Neural progenitor cell (in vitro differentiated cells): ENCODE results near the gene LSM14B. TPM values are rescaled to one million over a fixed set of nuclear protein-coding genes. Genes with fewer than 3 reads are reported as not detected.

Experiments used
- DNase-seq: peaks from one replicate; pipeline ENCODE4 v3.0.0-alpha.2; 2016; ENCODE audit warnings: low spot score
- H2AFZ ChIP-seq: fragments of 200-600 bp; sonication (generic); replicated peaks from 2 replicates; pipeline ENCODE4 v1.6.1; 2016; ENCODE audit warnings: antibody characterized with exemption
- H3F3A ChIP-seq: fragments of 200-600 bp; sonication (generic); 2 replicates; pipeline ENCODE4 v1.6.1; 2016; ENCODE audit warnings: antibody characterized with exemption, low read depth
- H3K27ac ChIP-seq: fragments of 200-600 bp; sonication (generic); 2 replicates; pipeline ENCODE4 v1.5.1; 2016; ENCODE audit warnings: mild to moderate bottlenecking
- H3K27me3 ChIP-seq: fragments of 200-600 bp; sonication (generic); 2 replicates; pipeline ENCODE4 v1.6.1; 2016; ENCODE audit warnings: mild to moderate bottlenecking, moderate library complexity
- H3K36me3 ChIP-seq: fragments of 200-600 bp; sonication (generic); 2 replicates; pipeline ENCODE4 v1.5.1; 2016
- H3K4me1 ChIP-seq: fragments of 200-600 bp; sonication (generic); 2 replicates; pipeline ENCODE4 v1.6.1; 2016; ENCODE audit warnings: mixed run types
- H3K4me2 ChIP-seq: fragments of 200-600 bp; sonication (generic); 2 replicates; pipeline ENCODE4 v1.6.1; 2016
- H3K4me3 ChIP-seq: fragments of 200-600 bp; sonication (generic); 2 replicates; pipeline ENCODE4 v1.5.1; 2016
- H3K79me2 ChIP-seq: fragments of 200-600 bp; sonication (generic); 2 replicates; pipeline ENCODE4 v1.6.1; 2016; ENCODE audit warnings: low read depth
- H3K9ac ChIP-seq: fragments of 200-600 bp; sonication (generic); 2 replicates; pipeline ENCODE4 v1.6.1; 2016
- H3K9me3 ChIP-seq: fragments of 200-600 bp; sonication (generic); 2 replicates; pipeline ENCODE4 v1.5.1; 2016; ENCODE audit warnings: low read depth
- H4K20me1 ChIP-seq: fragments of 200-600 bp; sonication (generic); 2 replicates; pipeline ENCODE4 v1.6.1; 2016; ENCODE audit warnings: low read depth
- H3K27ac Mint-ChIP-seq: 3 replicates; pipeline ENCODE4 v1.8.0; 2021; ENCODE audit warnings: mixed read lengths
- H3K27me3 Mint-ChIP-seq: 2 replicates; pipeline ENCODE4 v1.8.0; 2022; ENCODE audit warnings: low read depth, mild to moderate bottlenecking, inconsistent platforms, moderate library complexity, mixed read lengths; ENCODE audit not compliant: insufficient read depth
- H3K36me3 Mint-ChIP-seq: 3 replicates; pipeline ENCODE4 v1.8.0; 2021; ENCODE audit warnings: mixed read lengths
- H3K4me1 Mint-ChIP-seq: 3 replicates; pipeline ENCODE4 v1.8.0; 2021; ENCODE audit warnings: mixed read lengths
- H3K4me3 Mint-ChIP-seq: 3 replicates; pipeline ENCODE4 v1.8.0; 2021; ENCODE audit warnings: mild to moderate bottlenecking, moderate library complexity, mixed read lengths
- H3K9me3 Mint-ChIP-seq: 3 replicates; pipeline ENCODE4 v1.8.0; 2020; ENCODE audit warnings: mixed read lengths
- CTCF ChIP-seq: fragments of 200-600 bp; sonication (generic); IDR thresholded peaks from 2 replicates; pipeline ENCODE4 v1.5.1; 2017; ENCODE audit warnings: antibody characterized with exemption, mild to moderate bottlenecking
- EZH2 ChIP-seq: fragments of 200-600 bp; sonication (generic); IDR thresholded peaks from 2 replicates; pipeline ENCODE4 v1.6.1; 2017; ENCODE audit warnings: antibody characterized with exemption, mild to moderate bottlenecking, moderate library complexity
- EZH2phosphoT487 ChIP-seq: fragments of 200-600 bp; sonication (generic); IDR thresholded peaks from 2 replicates; pipeline ENCODE4 v1.6.1; 2017; ENCODE audit warnings: antibody characterized with exemption
- total RNA-seq: library from RNA; depleted of rRNA; stranded (reverse); fragments of >200 nt; gene quantifications from 2 replicates; pipeline ENCODE4 v1.2.3, GENCODE V29; 2015; ENCODE audit warnings: low replicate concordance

Gene LSM14B
- total RNA-seq, 1 donor from 2014 or later, result 52.6 TPM

- Histone ChIP-seq H3K9ac (no peak overlapping the region), H3K27ac (no peak overlapping the region), H3K27me3 (no peaks in the 10 kb centered on the region), H4K20me1 (no peaks in the 10 kb centered on the region), H3K4me1 (no peaks in the 10 kb centered on the region), H3K9me3 (no peaks in the 10 kb centered on the region), H3K4me2 (no peak overlapping the region), H2AFZ (no peak overlapping the region), H3F3A (no peaks in the 10 kb centered on the region), H3K36me3 (no peaks in the 10 kb centered on the region), H3K79me2 (no peaks in the 10 kb centered on the region), H3K4me3 (no peak overlapping the region)
- peaks cover 2% of the 10 kb centered on the region for H3K36me3 Mint-ChIP-seq
- peaks cover 45% of the 10 kb centered on the region for H3K9me3 Mint-ChIP-seq
- no peak overlapping the region for H3K27ac Mint-ChIP-seq
- peaks cover 9% of the 10 kb centered on the region for H3K27me3 Mint-ChIP-seq
- no peaks in the 10 kb centered on the region for H3K4me1 Mint-ChIP-seq
- no peak for DNase-seq
- no peak for TF ChIP-seq EZH2
- H3K4me3 Mint-ChIP-seq, result no peak overlapping the region
These were observed 17.4 kb upstream of the LSM14B start for GRCh38 chr20:62104791-62105345.

- DNase-seq, result no peak
- H3K27me3 Mint-ChIP-seq, result peaks cover 9% of the 10 kb centered on the region
- H3K36me3 Mint-ChIP-seq, result peaks cover 6% of the 10 kb centered on the region
- Histone ChIP-seq H3K9ac (no peak overlapping the region), H3K4me3 (no peak overlapping the region), H3K27ac (no peak overlapping the region), H3F3A (no peaks in the 10 kb centered on the region), H3K4me1 (no peaks in the 10 kb centered on the region), H3K79me2 (no peaks in the 10 kb centered on the region), H4K20me1 (no peaks in the 10 kb centered on the region), H3K27me3 (no peaks in the 10 kb centered on the region), H3K9me3 (no peaks in the 10 kb centered on the region), H2AFZ (no peak overlapping the region), H3K4me2 (no peak overlapping the region), H3K36me3 (no peaks in the 10 kb centered on the region)
- H3K4me1 Mint-ChIP-seq, result no peaks in the 10 kb centered on the region
- TF ChIP-seq EZH2 (no peak), EZH2phosphoT487 (no peak), CTCF (no peak)
- H3K9me3 Mint-ChIP-seq, result peaks cover 50% of the 10 kb centered on the region
- peak overlapping the region; percentile 30 for H3K4me3 Mint-ChIP-seq
- no peak overlapping the region for H3K27ac Mint-ChIP-seq
These were observed 16.7 kb upstream of the LSM14B start for GRCh38 chr20:62105592-62105991.

- no peak overlapping the region for H2AFZ ChIP-seq
- H3K4me1 ChIP-seq, result peaks cover 5% of the 10 kb centered on the region
- H3K4me3 ChIP-seq, result no peak overlapping the region
- Mint-ChIP-seq H3K36me3 (peaks cover 6% of the 10 kb centered on the region), H3K27ac (no peak overlapping the region), H3K4me3 (no peak overlapping the region), H3K9me3 (peaks cover 55% of the 10 kb centered on the region), H3K27me3 (peaks cover 3% of the 10 kb centered on the region), H3K4me1 (peaks cover 3% of the 10 kb centered on the region)
- H3K9me3 ChIP-seq, result no peaks in the 10 kb centered on the region
- H3K36me3 ChIP-seq, result no peaks in the 10 kb centered on the region
- no peaks in the 10 kb centered on the region for H3K27me3 ChIP-seq
- no peak for TF ChIP-seq CTCF
- no peak for TF ChIP-seq EZH2phosphoT487
- TF ChIP-seq EZH2, result no peak
- H3K9ac ChIP-seq, result no peak overlapping the region
- H4K20me1 ChIP-seq, result no peaks in the 10 kb centered on the region
- DNase-seq, result no peak
- H3F3A ChIP-seq, result no peaks in the 10 kb centered on the region
- no peaks in the 10 kb centered on the region for H3K79me2 ChIP-seq
- H3K4me2 ChIP-seq, result no peak overlapping the region
- H3K27ac ChIP-seq, result no peak overlapping the region
These were observed 11.1 kb upstream of the LSM14B start for GRCh38 chr20:62111148-62111547.

GRCh38 chr20:62112368-62112767 lies 9.9 kb upstream of the LSM14B start:
- Mint-ChIP-seq H3K4me1 (peaks cover 12% of the 10 kb centered on the region), H3K9me3 (peaks cover 46% of the 10 kb centered on the region), H3K27me3 (peaks cover 3% of the 10 kb centered on the region), H3K4me3 (no peak overlapping the region), H3K27ac (no peak overlapping the region), H3K36me3 (peaks cover 6% of the 10 kb centered on the region)
- peaks cover 13% of the 10 kb centered on the region for H3K4me1 ChIP-seq
- no peaks in the 10 kb centered on the region for H3K79me2 ChIP-seq
- no peak overlapping the region for H3K27ac ChIP-seq
- no peak for TF ChIP-seq EZH2
- TF ChIP-seq EZH2phosphoT487, result no peak
- TF ChIP-seq CTCF, result no peak
- no peaks in the 10 kb centered on the region for H4K20me1 ChIP-seq
- no peak overlapping the region for H2AFZ ChIP-seq
- H3K36me3 ChIP-seq, result no peaks in the 10 kb centered on the region
- no peaks in the 10 kb centered on the region for H3K9me3 ChIP-seq
- H3K27me3 ChIP-seq, result no peaks in the 10 kb centered on the region
- no peak for DNase-seq
- H3K4me3 ChIP-seq, result no peak overlapping the region
- H3F3A ChIP-seq, result peaks cover 2% of the 10 kb centered on the region
- H3K9ac ChIP-seq, result no peak overlapping the region
- no peak overlapping the region for H3K4me2 ChIP-seq
